Fibroblast of mammary gland (primary cell): Measurements from ENCODE around the gene RBM6.
A peak's percentile ranks its signal among the peaks of the same experiment; 100 is the strongest.

Source experiments
- DNase-seq: peaks from one replicate; pipeline ENCODE4 v3.0.0-alpha.2; 2010; ENCODE audit warnings: low read depth
- H3K4me3 ChIP-seq: 2 replicates; pipeline ENCODE4 v1.5.1; 2011; ENCODE audit warnings: low read depth, mild to moderate bottlenecking, low read length, moderate library complexity; ENCODE audit not compliant: control insufficient read depth
- TF ChIP-seq, protein P1 (sequence below): conservative IDR thresholded peaks from 2 replicates; pipeline ENCODE4 v1.5.1; 2011; ENCODE audit warnings: low read depth, low read length, inconsistent platforms; ENCODE audit not compliant: control insufficient read depth, insufficient read depth

RBM6 gene

DNA sequence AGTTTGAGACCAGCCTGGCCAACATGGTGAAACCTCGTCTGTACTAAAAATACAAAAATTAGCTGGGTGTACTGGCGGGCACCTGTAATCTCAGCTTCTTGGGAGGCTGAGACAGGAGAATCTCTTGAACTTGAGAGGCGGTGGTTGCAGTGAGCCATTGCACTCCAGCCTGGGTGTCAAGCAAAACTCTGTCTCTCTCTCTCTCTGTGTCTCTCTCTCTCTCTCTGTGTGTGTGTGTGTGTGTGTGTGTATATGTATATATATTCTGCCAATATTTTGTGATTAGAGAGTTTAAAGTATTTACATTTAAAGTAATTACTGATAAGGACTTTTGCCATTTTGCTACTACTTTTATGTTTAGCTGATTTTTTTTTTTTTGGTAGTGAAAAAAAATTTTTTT lies 15.7 kb downstream of the RBM6 start:
- TF ChIP-seq, protein P1, sequence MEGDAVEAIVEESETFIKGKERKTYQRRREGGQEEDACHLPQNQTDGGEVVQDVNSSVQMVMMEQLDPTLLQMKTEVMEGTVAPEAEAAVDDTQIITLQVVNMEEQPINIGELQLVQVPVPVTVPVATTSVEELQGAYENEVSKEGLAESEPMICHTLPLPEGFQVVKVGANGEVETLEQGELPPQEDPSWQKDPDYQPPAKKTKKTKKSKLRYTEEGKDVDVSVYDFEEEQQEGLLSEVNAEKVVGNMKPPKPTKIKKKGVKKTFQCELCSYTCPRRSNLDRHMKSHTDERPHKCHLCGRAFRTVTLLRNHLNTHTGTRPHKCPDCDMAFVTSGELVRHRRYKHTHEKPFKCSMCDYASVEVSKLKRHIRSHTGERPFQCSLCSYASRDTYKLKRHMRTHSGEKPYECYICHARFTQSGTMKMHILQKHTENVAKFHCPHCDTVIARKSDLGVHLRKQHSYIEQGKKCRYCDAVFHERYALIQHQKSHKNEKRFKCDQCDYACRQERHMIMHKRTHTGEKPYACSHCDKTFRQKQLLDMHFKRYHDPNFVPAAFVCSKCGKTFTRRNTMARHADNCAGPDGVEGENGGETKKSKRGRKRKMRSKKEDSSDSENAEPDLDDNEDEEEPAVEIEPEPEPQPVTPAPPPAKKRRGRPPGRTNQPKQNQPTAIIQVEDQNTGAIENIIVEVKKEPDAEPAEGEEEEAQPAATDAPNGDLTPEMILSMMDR = no peak
- DNase-seq = no peak

DNA sequence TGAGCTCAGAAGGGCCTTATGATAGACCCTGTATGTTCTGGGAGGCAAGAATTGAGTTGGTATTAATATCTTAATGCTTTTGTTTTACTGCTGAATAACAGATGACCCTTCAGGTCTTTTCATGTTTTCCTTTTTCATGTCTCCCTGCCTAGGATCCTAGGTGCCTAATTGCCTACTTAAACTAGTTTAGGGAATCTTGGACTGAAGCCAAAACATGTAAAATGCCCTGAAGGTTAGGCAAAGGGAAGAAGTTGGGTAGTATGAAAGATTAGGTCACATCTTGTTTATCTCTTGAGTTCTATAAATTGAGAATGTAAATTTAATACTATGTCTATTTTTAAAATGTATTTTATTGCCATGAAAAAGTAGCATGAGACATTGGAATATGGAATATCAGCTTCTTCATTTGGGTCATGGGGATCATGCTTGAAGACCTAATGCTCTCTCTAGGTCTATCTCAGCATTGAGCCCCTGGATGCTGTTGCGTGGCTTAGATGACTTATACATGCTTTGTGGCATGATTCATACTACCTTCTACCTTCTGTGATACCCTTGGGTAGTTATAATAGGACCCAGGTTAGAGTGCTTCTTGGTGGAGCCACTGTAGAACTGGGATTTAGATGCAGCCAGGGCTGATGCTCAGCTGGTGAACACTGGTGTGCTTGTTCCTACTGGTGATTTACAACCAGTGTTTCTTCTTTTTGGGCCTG lies 26.4 kb downstream of the RBM6 start:
- DNase-seq = peak; percentile 14
- no peak overlapping the region for H3K4me3 ChIP-seq

More for the DNA sequence above, 15.7 kb downstream of the RBM6 start:
- H3K4me3 ChIP-seq = no peak overlapping the region

DNA sequence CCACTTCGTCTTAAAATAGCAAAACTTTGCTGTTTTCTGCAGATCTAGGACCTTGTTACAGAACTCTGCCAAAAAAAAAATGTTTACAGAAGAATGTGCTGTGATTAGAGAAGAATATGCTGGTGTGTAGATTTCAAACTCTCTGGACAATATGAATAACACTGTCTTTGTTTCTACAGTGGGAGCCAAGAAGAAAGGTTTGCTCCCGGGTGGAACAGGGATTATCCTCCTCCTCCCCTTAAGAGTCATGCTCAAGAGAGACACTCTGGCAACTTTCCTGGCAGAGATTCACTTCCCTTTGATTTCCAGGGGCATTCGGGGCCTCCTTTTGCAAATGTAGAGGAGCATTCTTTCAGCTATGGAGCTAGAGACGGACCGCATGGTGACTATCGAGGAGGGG lies 27.3 kb downstream of the RBM6 start:
- no peak overlapping the region for H3K4me3 ChIP-seq
- peak; percentile 15 for DNase-seq
- TF ChIP-seq, protein P1 = no peak

More for the DNA sequence above, 26.4 kb downstream of the RBM6 start:
- TF ChIP-seq, protein P1 = no peak

DNA sequence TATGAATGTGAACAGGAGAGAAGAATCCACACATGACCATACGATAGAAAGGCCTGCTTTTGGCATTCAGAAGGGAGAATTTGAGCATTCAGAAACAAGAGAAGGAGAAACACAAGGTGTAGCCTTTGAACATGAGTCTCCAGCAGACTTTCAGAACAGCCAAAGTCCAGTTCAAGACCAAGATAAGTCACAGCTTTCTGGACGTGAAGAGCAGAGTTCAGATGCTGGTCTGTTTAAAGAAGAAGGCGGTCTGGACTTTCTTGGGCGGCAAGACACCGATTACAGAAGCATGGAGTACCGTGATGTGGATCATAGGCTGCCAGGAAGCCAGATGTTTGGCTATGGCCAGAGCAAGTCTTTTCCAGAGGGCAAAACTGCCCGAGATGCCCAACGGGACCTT lies 28.4 kb downstream of the RBM6 start:
- TF ChIP-seq, protein P1 = no peak
- H3K4me3 ChIP-seq = no peak overlapping the region
- DNase-seq = no peak

DNA sequence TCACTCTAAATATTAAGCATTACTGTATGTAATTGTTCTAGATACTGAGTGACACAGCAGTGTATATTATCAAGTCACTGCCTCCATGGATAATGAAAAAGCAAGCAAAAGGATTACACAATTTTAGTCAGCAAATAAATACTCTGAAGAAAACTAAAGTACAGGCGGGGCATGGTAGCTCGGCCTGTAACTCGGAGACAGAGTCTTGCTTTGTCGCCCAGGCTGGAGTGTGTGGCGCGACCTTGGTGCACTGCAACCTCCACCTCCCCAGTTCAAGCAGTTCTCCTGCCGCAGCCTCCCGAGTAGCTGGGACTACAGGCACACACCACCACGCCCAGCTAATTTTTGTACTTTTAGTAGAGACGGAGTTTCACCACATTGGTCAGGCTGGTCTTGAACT lies 32.7 kb downstream of the RBM6 start:
- no peak for DNase-seq
- H3K4me3 ChIP-seq = no peak overlapping the region
- TF ChIP-seq, protein P1 = no peak

DNA sequence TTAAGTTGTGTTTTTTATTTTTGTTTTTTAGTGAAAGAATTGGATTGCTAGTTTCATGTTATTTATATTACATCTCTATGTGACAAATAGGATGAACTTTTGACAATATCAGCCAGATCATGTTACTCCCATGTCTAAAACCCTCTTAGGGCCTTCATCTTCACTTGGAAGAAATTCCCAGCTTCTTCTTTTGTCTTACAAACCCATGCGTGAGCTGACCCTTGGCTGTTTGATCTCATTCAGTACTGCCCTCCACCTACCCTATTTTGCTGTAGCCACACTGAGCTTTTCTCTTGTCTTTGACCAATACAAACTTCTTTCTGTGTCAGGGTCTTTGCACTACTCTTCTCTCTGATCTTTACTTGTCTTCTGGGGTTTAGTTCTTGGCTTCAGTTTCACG lies 37.0 kb downstream of the RBM6 start:
- no peak for DNase-seq
- H3K4me3 ChIP-seq = no peak overlapping the region
- TF ChIP-seq, protein P1 = no peak
